K562 (cell line): ENCODE measurements around the gene ZNF641. TPM values are rescaled to one million over a fixed set of nuclear protein-coding genes. Genes with fewer than 3 reads are reported as not detected.

Experiments
- CHD4 ChIP-seq: fragments of 200-600 bp; sonication (generic); IDR thresholded peaks from 3 replicates; pipeline ENCODE4 v1.6.1; 2012; ENCODE audit warnings: low read depth, mild to moderate bottlenecking, mixed read lengths, low read length, inconsistent platforms; ENCODE audit not compliant: insufficient read depth, insufficient replicate concordance, poor library complexity, severe bottlenecking
- EHMT2 ChIP-seq: fragments of 450-650 bp; IDR thresholded peaks from 2 replicates; pipeline ENCODE4 v1.6.1; 2018; ENCODE audit warnings: antibody characterized with exemption
- HDAC3 ChIP-seq: fragments of 450-650 bp; IDR thresholded peaks from 2 replicates; pipeline ENCODE4 v1.6.1; 2018; ENCODE audit warnings: borderline replicate concordance, mild to moderate bottlenecking, moderate library complexity; ENCODE audit not compliant: partially characterized antibody
- KHSRP ChIP-seq: fragments of 450-650 bp; IDR thresholded peaks from 2 replicates; pipeline ENCODE4 v1.6.1; 2017
- MECOM ChIP-seq: fragments of 250-450 bp; sonication (Bioruptor Pico); IDR thresholded peaks from 2 replicates; pipeline ENCODE4 v1.8.0; 2022; ENCODE audit warnings: inconsistent platforms
- NCOA2 ChIP-seq, 2 experiments: fragments of 450-650 bp; IDR thresholded peaks; 2 replicates each; pipeline ENCODE4 v1.6.1; 2018; ENCODE audit warnings: mild to moderate bottlenecking in 2 of 2, moderate library complexity in 1 of 2; ENCODE audit not compliant: partially characterized antibody in 2 of 2
- PML ChIP-seq: IDR thresholded peaks from 2 replicates; pipeline ENCODE4 v1.6.1; 2012; ENCODE audit warnings: low read length, inconsistent platforms
- SAFB2 ChIP-seq: fragments of 200-400 bp; formaldehyde crosslinking; IDR thresholded peaks from 2 replicates; pipeline ENCODE4 v1.6.1; 2018; ENCODE audit warnings: borderline replicate concordance, low read length, low read depth, moderate library complexity; ENCODE audit not compliant: severe bottlenecking
- SMARCE1 ChIP-seq: fragments of 450-650 bp; IDR thresholded peaks from 2 replicates; pipeline ENCODE4 v1.7.1; 2016; ENCODE audit warnings: mild to moderate bottlenecking
- TRIM24 ChIP-seq, 2 experiments: fragments of 450-650 bp; IDR thresholded peaks; 2 replicates each; pipeline ENCODE4 v1.6.1; 2016
- ZNF174 ChIP-seq: fragments of 250-450 bp; sonication (Bioruptor Pico); IDR thresholded peaks from 2 replicates; pipeline ENCODE4 v1.4.0; 2020; ENCODE audit warnings: mild to moderate bottlenecking
- ZNF175 ChIP-seq: fragments of 200-800 bp; sonication (Bioruptor generic); IDR thresholded peaks from 2 replicates; pipeline ENCODE4 v1.6.1; 2016; ENCODE audit warnings: low read depth, mild to moderate bottlenecking, missing genetic modification characterization, missing compliant biosample characterization
- polyA plus RNA-seq, 8 experiments: library from polyadenylated mRNA; depleted of rRNA in 4 of 8; stranded (reverse) in 5 of 8; unstranded in 3 of 8; fragments of >200 nt; fragmentation: Nextera tagmentation in 2 of 8; fragmentation: Illumina TruSeq in 1 of 8; extraction: Ambion mirVana in 2 of 8; extraction: Trizol in 1 of 8; gene quantifications; 2 replicates each; pipeline versions ENCODE4 v1.2.1 to v1.2.3, GENCODE V29; 2011 to 2014; ENCODE audit warnings: inconsistent platforms in 1 of 8, missing spikeins in 1 of 8
- total RNA-seq, 7 experiments: library from RNA; depleted of rRNA in 6 of 7; stranded (reverse); fragments of >200 nt in 6 of 7; fragmentation: Illumina TruSeq in 2 of 7; extraction: Trizol in 2 of 7; gene quantifications; 2 replicates each; pipeline versions ENCODE4 v1.2.1 to v1.2.3, GENCODE V29; 2011 to 2021; ENCODE audit warnings: low replicate concordance in 1 of 7
- TF ChIP-seq, protein P1 (sequence below): fragments of 250-450 bp; sonication (Bioruptor Pico); IDR thresholded peaks from 2 replicates; pipeline ENCODE4 v1.4.0; 2020; ENCODE audit warnings: mild to moderate bottlenecking
- TF ChIP-seq, protein P2 (sequence below), 2 experiments: IDR thresholded peaks; 2 replicates each; pipeline ENCODE4 v1.6.1; 2012; ENCODE audit warnings: improper control_type of control experiment in 2 of 2, low read depth in 2 of 2, low read length in 2 of 2, borderline replicate concordance in 1 of 2
- TF ChIP-seq, protein P3 (sequence below): fragments of 450-650 bp; IDR thresholded peaks from 2 replicates; pipeline ENCODE4 v1.6.1; 2016; ENCODE audit warnings: missing biosample characterization, missing genetic modification characterization
- TF ChIP-seq, protein P4 (sequence below): fragments of 450-650 bp; IDR thresholded peaks from 2 replicates; pipeline ENCODE4 v1.6.1; 2016; ENCODE audit warnings: borderline replicate concordance
- TF ChIP-seq, protein P5 (sequence below): fragments of 250-450 bp; sonication (Bioruptor Pico); IDR thresholded peaks from 2 replicates; pipeline ENCODE4 v1.5.0; 2021; ENCODE audit warnings: mild to moderate bottlenecking, borderline replicate concordance

The ZNF641 gene
- total and polyA plus RNA-seq, 9 of the 15 experiments (the other 6 are each of a cell fraction or from before 2014, with no cell fraction given) = 2.5 to 15.6 (median 9.2) TPM

DNA sequence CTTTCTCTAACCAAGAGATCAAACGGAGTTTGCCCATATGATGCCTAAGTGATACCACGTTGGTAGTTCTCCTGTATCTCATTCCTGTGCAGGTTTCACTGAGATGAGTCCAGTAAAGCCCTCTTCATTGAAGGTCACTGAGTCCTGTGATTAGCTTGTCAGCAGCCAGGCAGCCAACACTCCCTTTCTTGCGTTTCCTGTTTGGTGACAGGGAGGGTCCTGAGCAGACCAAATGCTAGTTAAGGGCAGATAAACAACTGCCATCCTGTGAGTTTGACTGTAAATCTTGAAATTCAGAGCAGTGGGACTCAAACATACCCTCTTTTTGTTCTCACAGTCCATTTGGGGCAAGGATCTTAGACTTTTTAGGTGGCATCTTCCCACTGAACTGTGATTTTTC, 39.4 kb downstream of the ZNF641 start (continued):
- TF ChIP-seq, protein P1, sequence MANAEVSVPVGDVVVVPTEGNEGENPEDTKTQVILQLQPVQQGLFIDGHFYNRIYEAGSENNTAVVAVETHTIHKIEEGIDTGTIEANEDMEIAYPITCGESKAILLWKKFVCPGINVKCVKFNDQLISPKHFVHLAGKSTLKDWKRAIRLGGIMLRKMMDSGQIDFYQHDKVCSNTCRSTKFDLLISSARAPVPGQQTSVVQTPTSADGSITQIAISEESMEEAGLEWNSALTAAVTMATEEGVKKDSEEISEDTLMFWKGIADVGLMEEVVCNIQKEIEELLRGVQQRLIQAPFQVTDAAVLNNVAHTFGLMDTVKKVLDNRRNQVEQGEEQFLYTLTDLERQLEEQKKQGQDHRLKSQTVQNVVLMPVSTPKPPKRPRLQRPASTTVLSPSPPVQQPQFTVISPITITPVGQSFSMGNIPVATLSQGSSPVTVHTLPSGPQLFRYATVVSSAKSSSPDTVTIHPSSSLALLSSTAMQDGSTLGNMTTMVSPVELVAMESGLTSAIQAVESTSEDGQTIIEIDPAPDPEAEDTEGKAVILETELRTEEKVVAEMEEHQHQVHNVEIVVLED (CRISPR knock-in tag) = no peak
- TF ChIP-seq KHSRP = no peak
- TF ChIP-seq ZNF175 = no peak
- 0 out of 4 replicates have a peak, but pooled peaks of 1 of the 2 experiments have one; percentile 8 for TF ChIP-seq TRIM24 (IDR thresholded peaks at IDR 0.05)
- TF ChIP-seq SMARCE1 = peak; percentile 70; the same call in 1 of the 2 replicates
- no peak for TF ChIP-seq EHMT2
- TF ChIP-seq, protein P2, sequence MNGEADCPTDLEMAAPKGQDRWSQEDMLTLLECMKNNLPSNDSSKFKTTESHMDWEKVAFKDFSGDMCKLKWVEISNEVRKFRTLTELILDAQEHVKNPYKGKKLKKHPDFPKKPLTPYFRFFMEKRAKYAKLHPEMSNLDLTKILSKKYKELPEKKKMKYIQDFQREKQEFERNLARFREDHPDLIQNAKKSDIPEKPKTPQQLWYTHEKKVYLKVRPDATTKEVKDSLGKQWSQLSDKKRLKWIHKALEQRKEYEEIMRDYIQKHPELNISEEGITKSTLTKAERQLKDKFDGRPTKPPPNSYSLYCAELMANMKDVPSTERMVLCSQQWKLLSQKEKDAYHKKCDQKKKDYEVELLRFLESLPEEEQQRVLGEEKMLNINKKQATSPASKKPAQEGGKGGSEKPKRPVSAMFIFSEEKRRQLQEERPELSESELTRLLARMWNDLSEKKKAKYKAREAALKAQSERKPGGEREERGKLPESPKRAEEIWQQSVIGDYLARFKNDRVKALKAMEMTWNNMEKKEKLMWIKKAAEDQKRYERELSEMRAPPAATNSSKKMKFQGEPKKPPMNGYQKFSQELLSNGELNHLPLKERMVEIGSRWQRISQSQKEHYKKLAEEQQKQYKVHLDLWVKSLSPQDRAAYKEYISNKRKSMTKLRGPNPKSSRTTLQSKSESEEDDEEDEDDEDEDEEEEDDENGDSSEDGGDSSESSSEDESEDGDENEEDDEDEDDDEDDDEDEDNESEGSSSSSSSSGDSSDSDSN (IDR thresholded peaks at IDR 0.05; ENCODE audit: borderline replicate concordance in 1 of 2, low read depth in 2 of 2, low read length in 2 of 2) = no peak
- no peak for TF ChIP-seq NCOA2 (IDR thresholded peaks at IDR 0.05; ENCODE audit: partially characterized antibody in 2 of 2)
- TF ChIP-seq, protein P3, sequence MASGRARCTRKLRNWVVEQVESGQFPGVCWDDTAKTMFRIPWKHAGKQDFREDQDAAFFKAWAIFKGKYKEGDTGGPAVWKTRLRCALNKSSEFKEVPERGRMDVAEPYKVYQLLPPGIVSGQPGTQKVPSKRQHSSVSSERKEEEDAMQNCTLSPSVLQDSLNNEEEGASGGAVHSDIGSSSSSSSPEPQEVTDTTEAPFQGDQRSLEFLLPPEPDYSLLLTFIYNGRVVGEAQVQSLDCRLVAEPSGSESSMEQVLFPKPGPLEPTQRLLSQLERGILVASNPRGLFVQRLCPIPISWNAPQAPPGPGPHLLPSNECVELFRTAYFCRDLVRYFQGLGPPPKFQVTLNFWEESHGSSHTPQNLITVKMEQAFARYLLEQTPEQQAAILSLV = no peak
- TF ChIP-seq ZNF174 (CRISPR knock-in tag) = no peak
- no peak for TF ChIP-seq SAFB2
- TF ChIP-seq MECOM (CRISPR knock-in tag) = no peak
- TF ChIP-seq, protein P4, sequence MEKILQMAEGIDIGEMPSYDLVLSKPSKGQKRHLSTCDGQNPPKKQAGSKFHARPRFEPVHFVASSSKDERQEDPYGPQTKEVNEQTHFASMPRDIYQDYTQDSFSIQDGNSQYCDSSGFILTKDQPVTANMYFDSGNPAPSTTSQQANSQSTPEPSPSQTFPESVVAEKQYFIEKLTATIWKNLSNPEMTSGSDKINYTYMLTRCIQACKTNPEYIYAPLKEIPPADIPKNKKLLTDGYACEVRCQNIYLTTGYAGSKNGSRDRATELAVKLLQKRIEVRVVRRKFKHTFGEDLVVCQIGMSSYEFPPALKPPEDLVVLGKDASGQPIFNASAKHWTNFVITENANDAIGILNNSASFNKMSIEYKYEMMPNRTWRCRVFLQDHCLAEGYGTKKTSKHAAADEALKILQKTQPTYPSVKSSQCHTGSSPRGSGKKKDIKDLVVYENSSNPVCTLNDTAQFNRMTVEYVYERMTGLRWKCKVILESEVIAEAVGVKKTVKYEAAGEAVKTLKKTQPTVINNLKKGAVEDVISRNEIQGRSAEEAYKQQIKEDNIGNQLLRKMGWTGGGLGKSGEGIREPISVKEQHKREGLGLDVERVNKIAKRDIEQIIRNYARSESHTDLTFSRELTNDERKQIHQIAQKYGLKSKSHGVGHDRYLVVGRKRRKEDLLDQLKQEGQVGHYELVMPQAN = no peak
- 0 out of 2 replicates have a peak, but pooled peaks have one; percentile 29 for TF ChIP-seq PML
- TF ChIP-seq HDAC3 = no peak
- no peak for TF ChIP-seq CHD4
- TF ChIP-seq, protein P5, sequence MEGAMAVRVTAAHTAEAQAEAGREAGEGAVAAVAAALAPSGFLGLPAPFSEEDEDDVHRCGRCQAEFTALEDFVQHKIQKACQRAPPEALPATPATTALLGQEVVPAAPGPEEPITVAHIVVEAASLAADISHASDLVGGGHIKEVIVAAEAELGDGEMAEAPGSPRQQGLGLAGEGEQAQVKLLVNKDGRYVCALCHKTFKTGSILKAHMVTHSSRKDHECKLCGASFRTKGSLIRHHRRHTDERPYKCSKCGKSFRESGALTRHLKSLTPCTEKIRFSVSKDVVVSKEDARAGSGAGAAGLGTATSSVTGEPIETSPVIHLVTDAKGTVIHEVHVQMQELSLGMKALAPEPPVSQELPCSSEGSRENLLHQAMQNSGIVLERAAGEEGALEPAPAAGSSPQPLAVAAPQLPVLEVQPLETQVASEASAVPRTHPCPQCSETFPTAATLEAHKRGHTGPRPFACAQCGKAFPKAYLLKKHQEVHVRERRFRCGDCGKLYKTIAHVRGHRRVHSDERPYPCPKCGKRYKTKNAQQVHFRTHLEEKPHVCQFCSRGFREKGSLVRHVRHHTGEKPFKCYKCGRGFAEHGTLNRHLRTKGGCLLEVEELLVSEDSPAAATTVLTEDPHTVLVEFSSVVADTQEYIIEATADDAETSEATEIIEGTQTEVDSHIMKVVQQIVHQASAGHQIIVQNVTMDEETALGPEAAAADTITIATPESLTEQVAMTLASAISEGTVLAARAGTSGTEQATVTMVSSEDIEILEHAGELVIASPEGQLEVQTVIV (CRISPR knock-in tag) = no peak
